NOMO-1 treated with DMSO at 0.1 percent for 48 hours (cell line): ENCODE results near the gene SLC6A19.
A peak's percentile ranks its signal among the peaks of the same experiment; 100 is the strongest.
"Not testable (repeated sequence)": the region's sequence is repeated elsewhere in the genome, so short reads cannot be mapped to it uniquely, and the experiment has no call there.

ENCODE experiments used
- DNase-seq: peaks from one replicate; lab custom pipeline; 2025; ENCODE audit not compliant: unreplicated experiment; lab: John Stamatoyannopoulos, UW

Gene SLC6A19

DNA sequence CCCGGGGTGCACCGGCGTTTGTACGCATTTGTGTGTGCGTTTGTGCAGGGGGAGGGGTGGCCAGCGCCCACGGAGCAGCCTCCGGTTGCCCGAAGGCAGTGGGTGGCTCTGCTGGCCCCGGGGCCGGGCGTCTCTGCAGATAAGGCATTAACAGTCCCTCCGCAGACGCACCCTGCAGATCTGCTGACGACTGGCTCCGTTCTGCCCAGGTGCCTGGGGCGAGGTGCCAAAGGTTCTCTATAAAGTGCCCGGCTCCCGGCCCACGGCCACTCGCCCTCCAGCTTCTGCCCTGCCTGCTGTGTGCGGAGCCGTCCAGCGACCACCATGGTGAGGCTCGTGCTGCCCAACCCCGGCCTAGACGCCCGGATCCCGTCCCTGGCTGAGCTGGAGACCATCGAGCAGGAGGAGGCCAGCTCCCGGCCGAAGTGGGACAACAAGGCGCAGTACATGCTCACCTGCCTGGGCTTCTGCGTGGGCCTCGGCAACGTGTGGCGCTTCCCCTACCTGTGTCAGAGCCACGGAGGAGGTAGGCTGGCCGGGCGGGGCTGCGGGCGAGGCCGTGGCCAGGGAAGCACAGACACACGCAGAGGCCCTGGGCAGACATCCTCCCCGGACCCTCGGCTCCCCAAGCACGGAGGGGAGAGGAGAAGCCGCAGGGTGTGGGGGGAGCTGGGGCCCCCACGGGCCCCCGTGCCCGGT is at the start of gene SLC6A19:
SLC6A19 (plus strand) TSS at position 269 of the 699 bp plus-strand sequence; CDS start at position 325, 56 bp downstream.
- DNase-seq: no peak

DNA sequence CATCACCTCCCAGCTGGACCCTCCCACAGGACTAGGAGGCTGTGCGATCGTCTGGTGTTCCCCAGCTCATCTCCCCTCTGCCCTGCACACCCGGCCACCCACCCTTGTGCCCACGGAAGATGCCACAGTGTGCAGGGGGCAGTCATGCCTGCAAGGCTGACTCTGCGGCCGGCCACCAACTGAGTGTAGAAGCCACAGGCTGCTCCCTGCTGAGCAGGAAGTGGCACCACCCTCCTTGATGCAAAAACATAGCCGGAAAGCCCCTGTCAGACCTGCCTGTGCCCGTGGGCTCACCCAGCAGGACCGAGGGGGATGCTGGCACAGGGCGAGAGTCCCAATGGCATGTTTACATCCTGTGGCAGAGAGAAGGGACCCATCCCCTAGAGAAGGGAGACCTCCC is 49.2 kb upstream of the SLC6A19 start:
- no peak for DNase-seq

DNA sequence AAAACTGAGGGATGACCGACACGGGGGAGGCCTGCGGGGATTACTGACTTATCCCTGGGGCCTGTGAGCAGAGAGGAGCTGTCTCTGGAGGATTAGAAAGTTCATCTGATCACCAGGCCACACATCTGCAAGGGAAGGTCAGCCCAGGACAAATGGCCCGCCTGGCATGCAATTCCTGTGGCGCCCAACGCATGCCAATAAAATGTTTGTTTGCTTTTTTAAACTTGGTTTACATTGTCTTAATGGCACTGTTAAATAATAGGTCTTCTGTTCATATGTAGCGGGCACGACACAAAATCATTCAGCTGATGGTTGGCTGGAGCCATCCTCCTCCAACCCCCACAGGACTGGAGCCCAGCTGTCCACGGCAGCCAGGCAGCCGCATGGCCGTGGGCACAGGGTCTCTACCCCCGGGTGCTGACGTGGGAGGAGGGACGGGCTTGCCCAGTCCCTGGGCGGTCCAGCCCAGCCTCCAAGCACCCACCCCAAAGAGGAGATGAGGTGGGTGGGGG is 48.6 kb upstream of the SLC6A19 start:
- no peak for DNase-seq

DNA sequence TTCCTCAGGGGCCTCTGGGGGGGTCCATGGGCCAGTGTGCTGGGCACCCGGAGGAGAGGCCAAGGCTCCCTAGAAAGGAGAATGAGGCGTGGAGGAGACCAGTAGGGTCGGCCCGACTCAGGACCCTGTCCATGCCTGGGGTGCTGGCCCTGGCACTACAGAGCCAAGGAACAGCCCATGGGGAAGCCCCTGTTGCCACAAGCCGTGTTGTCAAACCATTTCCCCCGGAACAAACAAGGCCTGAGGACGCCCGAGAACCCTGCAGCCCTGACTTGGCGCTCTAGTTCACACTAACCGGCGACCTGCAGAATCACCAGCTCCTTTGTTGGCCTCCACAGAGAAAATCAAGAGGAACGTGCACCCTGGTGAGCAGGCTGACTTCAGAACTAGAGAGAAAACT is 48.0 kb upstream of the SLC6A19 start:
- no peak for DNase-seq

DNA sequence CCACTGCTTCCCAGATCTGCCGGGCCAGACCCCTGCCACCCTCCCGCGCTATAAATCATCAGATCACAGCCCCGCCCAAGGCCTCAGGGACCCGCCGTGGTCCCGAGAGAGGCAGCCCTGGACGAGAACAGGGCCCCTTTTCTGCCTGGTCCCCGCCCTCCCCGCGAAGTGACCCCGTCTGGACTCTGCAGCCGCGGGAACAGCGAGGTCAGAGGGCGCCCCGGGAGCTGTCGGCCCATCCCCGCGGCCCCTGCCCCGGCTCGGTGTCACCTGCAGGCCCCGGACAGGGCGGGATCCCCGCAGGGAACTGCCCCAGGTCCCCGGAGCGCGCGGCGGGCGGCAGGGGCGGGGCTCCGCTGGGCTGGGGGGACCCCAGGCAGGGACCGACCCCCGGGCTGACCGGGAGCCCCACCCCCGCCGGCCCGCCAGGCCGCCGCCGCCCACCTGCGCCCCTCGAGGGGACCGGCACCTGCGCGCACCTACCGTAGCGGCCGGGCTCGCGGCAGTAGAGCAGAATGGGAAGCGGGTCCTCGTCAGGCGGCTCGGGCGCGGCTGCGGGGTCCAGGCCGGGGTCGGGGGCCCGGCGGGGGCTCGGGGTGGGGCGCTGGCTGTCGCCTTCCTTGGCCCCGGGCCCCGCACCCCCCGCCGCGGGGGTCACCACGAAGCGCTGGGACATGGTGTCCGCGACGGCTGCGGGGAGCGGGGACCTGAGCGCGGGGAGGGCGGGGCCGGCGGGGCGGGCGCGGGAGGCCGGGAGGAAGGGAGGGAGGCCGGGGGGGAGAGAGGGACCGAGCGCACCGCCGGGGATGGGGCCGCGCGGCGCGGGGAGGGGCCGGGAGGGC is 46.0 kb upstream of the SLC6A19 start:
- DNase-seq: no peak

DNA sequence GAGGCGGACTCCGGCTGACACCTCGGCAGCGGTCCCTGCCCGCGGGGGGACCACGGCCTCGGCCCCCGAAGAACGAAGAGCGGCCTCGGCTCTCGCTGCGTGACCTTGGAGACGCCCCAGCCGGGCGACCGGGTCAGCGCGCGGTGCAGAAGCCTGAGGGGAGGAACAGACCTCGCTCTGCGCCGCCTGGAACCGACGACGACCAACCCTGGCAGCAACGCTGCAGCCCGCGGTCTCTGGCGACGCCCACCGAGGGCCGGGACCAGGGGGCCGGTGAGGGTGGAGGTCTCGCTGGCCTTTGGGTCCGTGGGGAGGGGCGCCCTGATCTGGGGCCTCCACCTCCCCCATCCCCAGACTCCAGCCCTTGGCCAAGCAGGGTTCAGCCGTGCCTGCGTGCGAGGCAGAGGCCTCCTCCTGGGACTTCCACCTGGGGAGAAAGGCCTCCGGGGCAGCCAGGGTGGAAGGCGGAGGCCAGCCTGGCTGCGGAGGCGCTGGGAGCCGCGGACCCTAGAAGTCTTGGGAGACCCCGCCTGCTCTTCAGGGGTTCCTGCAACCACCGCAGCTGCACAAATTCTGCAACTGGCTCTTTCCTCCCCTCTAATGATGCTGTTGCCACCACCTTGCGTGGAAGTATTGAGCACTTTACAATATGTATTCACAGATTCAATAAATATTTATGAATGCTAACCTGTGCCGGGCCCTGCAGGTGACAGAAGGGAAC is 45.2 kb upstream of the SLC6A19 start:
- no peak for DNase-seq

DNA sequence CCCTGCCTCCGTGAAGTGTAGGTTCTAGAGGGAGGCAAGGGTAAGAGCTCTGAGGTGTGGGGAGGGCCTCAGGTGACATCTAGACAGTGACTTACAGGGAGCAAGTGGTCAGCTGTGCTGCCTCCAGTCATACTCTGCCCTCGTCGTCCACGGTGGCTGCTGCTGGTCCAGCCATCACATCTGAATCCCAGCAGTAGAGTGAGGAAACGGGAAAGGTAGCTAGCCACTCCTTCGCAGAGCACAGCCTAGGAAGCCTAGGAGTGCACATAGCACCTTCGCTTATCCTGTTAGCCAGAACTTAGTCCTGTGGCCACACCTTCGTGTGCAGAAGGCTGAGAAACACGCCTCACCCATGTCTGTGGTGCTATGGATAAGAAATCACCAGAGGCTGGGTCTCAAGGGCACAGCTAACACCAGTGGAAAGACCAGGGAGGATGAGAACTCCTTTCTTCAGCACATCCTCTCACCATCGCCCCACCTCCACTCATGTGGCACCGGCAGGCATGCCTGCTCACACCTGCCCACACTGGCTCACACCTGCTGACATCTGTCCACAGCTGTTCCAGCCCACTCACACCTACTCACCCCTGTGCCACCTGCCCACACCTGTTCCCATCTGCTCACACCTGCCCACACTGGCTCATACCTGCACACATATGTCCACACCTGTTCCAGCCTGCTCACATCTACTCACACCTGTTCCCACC is 44.5 kb upstream of the SLC6A19 start:
- DNase-seq: no peak

DNA sequence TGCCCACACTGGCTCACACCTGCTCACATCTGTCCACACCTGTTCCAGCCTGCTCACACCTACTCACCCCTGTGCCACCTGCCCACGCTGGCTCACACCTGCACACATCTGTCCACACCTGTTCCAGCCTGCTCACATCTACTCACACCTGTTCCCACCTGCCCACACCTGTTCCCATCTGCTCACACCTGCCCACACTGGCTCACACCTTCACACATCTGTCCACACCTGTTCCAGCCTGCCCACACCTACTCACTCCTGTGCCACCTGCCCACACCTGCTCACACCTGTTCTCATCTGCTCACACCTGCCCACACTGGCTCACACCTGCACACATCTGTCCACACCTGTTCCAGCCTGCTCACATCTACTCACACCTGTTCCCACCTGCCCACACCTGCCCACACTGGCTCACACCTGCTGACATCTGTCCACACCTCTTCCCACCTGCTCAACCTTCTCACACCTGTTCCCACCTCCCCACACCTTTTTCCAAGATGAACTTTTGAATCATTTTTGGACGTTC is 43.9 kb upstream of the SLC6A19 start:
- not testable (repeated sequence) for DNase-seq

DNA sequence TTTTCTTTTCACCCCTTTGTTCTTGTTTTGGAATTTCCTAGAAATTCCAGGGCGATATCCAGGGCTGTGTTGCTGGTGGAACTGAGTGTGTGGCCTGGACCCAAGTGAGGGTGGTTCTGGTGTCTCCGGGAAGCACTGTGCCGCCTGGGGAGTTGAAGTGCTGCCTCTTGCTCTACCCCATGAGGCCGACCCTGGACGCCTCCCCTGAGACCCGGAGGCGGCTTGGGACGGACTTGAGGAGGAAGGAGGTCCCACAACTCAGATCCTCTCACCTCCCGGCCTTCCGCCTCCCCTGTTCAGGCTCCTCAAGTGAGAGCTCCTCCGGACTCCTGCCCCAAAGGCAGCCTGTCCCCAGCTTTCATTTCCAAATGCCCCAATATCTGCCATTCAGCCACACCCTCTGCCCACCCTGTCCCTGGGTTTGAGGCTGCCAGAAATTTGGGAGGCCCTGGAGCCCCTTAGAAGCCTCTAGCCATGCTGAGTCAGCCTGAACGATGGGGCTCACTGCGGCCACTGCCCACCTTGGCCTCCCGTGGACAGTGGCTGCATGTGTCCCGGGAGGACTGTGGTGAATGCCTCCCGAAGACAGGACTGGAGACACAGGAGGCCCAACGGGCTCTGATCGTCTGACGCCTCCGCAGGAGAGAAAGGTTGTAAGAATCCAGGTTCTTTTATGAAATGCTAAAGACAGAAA is 42.6 kb upstream of the SLC6A19 start:
- DNase-seq: no peak

DNA sequence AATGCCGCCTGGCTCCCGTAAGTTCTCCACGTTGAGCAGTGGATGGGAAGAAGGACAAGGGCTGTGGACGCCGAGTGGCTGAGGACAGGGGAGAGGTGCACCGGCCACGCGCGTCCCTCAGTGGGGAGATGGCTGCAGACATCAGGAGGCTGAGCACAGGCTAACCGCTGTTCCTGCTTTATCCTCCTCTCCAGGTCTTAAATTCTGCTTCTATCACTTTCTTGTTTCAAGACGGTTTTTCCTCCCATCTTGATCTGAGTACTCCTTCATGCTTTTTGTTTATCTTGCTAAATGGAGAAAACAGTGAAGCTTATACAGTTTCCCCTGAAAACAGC is 42.1 kb upstream of the SLC6A19 start:
- no peak for DNase-seq

DNA sequence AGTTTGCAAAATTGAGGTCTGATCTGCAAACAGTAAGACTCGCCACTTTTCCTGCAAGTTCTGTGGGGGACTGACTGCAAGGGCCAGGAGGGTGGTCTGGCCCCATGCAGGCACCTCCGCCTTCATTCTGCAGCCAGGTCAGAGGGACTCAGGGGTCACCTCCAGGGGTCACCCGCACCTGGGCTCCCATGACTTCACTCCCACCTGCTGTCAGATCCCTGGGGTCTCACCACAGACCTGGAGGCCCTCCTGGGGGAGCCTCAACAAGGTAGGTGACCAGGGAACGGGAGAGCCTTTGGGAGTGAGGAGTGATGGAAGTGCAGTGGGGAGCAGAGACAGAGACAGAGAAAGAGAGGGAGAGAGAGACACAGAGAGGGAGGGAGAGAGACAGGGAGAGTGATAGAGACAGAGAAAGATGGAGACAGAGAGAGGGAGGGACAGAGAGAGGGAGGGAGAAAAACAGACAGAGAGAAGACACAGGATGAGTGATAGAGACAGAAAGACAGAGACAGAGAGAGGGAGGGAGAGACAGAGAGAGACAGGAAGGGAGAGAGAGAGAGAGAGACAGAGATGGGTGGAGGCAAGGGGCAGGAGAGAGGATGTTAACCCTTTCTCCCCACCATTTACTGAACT is 41.5 kb upstream of the SLC6A19 start:
- no peak for DNase-seq

DNA sequence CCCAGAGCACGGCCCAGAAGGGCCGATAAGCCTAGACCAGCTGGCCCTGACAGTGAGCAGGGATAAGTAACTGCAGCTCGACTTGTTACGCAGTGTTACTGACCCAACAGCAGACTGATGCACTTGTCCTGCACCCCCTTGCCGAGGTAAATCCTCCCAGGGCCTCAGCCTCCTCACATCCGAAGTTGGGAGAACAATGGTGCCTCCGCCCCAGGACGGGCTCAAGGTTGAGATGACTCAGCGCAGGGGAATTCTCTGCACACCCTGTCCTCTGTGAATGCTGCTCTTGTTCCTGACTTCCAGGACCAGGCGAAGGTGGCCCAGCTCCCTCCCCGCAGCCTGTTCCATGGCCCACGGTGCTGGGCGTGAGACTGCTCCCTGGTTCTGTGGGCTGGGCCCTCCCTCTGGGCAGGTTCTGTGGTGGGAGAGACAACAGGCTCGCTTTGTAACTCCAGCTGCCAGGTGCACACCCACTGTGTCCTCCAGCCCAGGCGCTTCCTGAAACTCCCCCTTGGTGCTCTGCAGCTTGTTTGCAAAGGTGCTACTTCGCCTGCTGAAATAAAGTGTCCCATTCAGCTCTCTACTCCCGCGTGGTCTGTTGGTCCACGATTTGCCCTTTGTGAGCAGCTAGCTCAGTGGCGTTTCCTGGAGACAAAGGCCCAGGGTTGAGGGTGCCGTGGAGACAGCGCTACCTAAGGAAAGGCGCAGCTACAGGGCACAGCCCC is 40.1 kb upstream of the SLC6A19 start:
- DNase-seq: no peak

DNA sequence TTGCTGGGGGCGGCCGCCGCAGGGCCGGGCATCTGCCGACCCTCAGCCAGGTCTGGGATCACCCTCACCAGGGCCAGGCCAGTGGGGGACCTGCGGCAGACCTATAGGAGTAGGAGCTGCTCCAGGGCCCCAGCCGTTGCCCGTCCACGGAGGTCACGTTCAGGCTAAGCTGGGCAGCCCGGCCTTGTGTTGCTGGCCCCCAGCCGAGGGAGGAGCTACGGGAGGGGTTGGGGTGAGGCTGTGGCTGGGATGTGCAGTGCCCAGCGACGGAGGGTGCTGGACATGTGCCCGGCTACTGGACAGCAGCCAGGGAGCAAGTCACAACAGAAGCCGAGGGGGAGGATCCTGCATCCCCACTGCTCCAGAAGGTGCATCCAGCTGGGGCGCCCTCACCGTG is 39.6 kb upstream of the SLC6A19 start:
- DNase-seq: no peak

DNA sequence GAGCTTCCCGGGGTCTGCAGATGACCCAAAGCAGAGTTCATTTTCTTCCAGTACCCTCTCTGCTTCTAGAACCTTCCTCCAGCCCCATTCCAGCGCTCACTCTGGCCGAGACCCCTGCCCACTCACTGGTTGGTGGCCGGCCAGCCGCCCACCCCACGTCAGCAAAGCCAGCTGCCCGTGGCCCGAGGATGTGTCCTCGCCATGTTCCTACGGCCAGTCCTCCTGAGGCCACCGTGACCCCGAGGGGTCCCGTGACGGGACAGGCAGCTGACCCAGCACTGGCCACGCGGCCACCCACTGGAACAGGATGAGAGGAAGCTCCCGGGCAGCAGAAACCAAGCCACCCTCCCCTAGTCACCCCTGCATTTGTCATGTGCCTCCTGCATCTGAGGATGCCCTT is 39.1 kb upstream of the SLC6A19 start:
- no peak for DNase-seq

DNA sequence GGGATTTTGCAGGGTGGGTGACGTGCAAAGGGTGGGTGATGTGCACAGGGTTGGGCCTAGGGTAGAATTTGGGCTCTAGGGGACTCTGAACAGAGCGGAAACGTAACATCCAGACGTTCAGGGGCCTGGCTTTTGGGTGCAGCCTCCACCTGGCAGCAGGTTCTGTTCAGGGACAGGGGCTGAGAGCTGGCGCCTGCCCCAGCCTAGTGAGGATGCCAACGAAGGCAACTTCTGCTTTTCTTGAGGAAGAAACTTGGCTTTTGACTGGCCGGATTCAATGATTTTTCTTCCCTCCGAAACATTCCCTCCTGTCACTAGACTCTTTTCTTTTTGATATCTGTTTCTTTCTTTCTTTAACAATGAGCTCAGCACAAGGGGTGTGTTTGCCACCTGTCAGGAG is 38.6 kb upstream of the SLC6A19 start:
- peak; percentile 61 for DNase-seq

DNA sequence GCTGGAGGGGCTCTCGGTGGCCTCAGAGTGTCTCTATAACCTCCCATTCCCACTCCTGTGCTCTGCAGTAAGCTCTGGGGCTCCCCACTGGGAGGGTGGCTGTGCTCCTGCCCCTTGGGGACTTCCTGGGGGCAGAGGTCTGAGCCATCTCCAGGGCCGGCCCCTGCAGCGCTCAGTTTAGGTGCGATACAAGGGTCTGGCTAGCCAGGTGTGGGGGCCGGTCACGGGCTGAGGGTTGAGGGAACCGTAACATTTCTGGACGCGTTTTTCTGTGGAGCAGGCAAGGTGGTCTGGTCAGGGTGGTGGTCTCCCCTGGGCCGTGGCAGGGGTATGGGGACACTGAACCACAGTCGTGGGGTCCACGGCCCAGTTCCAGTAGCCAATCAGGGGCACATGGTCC is 38.0 kb upstream of the SLC6A19 start:
- DNase-seq: no peak

DNA sequence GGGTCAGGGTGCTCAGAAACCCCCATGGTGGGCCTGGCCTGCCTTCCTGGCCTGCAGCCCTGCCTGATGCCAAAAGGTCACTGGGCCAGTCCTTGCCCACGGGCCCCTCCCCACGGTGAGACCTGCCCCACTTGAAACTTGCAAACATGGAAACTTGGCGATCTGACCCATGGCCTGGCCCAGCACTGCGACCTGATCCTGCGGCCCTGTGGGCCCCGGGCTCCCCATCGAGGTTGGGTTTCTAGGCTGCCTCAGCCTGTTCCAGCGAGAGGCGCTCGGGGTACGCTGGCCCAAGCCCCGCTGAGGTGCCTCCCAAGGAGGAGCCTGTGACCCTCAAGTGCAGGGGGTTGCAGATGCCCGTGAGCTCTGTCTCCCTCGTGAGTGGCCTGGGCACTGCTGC is 37.5 kb upstream of the SLC6A19 start:
- no peak for DNase-seq

DNA sequence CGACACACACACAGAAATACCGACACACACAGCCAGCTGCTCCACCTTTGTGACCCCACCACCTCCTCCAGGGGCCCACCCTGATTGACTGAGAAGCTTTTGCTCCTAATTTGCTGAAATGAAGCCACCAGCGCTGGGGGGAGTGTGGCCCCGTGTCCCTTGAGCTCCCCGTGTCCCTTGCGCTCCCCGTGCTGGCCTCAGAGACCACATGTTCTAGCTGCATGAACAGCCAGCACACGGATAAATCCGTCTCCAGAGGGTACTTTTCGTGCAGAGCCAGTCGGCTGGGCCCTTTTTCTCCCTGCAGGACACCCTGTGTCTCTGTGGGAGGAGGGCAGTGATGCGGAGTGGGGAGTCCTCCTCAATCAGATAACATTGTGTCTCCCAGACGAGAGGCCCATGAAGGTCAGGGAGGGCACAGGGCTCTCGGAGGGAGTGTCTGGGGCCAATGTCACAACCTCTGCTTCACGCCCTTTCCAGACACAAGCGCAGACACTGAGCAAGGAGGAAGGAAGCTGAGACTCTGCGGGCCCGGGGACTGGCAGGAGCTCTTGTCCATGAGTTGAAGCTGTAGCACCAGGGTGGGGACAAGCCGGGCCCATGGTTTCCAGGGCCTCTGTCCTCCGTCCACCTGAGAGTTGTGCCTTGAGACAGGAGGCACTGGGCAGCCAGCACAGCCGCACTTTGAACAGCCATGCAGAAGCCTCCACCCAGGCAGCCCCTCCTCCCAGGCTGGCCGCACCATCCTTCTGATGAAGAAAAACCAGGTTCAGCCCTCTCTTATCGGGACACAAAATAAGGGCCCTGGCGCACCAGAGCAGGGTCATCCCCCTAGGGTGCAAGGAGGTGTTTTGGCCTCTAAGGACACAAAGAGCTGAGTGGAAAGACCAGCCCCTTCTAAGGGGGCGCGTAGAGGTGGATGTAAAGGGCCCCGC is 36.4 kb upstream of the SLC6A19 start:
- DNase-seq: peak; percentile 76
